Stimulated activated CD8-positive, alpha-beta memory T cell treated with anti-CD3 and anti-CD28 coated beads, Interleukin-12 subunit alpha, Interleukin-12 subunit beta, amount 100 ng/mL, for 24 hours (primary cell): ENCODE measurements around the gene SLC35B1.

Source experiments
- DNase-seq: peaks from one replicate; pipeline ENCODE4 v3.0.0-alpha.2; 2020; ENCODE audit errors: extremely low read depth

Gene SLC35B1

DNA sequence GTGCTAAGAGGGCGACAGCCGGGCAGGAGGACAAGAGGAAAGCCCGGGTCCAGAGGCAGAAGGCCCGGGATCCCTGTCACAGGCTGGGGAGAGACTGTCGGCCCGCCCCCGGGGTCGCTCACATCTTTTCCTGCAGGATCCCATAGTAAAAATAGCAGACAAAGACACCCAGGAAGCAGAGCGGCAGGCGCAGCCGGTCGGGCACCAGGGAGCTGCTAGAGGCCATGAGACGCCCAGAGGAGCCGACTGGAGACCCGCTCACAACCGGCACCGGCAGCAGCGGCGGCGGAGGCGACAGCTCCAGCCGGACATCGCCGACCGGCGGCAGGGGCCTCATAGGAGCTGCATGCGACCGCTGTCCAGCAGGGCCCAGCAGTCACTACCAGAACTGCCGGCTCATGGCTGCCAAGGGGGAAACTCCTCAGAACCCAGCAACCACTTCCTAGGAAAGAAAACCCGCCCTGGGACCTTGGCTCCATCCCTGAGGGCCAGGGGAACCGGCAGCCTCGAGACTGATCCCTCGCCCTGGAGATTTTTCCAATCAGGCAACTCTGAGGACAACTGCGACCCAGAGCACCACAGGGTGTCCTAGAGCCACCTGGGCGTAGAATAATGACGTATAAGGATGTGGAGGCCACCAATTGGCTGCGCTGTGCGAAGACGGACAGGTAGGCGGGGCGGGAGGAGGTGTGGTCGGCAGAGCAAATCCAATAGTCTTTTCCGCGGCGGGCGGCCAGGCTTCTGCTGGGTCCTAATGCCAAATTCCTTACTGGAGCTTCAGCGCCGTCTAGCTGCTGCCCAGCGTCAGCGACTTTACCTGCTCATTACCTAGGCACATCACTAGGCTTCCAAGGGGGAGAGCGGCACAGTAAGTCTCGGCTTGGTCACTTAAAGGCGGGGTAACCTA lies at the start of gene SLC35B1:
Gene SLC35B1 (minus strand): TSS at position 357 of the 907 bp plus-strand sequence. CDS start 131 bp downstream, at position 226.
- peak; percentile 97 for DNase-seq

DNA sequence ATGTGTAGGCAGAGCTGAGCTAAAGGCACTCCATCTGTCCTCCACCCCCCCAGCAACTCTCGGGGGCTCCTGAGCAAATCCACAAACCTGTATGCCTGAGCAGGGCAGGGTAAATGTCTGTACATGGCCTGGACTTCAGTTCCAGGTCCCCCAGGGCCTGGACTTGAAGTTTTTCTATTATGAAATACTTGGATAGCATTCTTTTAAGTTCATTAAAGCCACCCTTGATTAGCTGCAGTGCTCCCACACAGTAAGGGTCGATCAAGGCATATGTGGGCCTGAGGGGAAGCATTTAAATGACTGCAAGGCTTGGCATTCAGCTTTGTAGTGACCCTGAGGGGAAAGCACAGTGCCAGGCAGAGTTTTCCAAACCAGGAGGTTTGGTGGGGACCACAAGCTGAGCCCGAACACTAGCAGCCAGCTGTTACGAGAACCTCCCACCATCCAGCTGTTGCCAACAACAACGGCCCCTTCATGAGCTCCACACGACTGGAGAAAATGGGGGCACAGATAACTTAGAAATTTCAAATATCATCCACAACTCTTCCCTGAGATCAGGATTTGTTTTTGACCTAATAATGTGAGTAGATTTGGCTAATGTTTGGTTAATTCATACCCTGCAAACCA lies 49.5 kb upstream of the SLC35B1 start:
- DNase-seq = no peak

DNA sequence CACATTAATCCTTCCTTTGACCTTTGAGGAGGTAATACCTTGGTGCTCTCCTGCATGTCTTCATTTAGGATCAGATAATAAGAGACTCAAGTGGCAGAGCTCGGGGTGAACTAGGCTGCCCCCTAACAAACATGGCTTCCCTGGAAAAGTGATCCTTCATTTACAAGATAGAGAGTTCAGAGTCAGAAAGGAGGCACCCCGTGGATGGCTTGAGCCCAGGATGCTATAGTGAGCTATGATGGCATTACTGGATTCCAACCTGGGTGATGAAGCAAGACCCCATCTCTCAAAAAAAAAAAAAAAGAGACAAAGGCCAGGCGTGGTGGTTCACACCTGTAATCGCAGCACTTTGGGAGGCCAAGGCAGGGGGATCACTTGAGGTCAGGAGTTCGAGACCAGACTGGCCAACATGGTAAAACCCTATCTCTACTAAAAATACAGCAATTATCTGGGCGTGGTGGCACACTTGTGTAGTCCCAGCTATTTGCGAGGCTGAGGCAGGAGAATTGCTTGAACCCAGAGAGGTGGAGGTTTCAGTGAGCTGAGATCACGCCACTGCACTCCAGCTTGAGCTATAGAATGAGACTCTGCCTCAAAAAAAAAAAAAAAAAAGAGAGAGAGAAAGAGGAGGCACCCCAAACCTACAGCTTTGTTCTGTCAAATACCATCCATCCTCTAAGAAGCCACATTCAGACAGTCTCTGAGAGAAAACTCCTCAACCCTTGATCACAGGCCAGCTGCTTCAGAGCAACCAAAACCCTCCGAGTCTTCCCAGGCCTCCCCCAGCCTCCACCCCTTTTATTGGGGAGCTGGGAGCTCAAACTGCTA lies 48.8 kb upstream of the SLC35B1 start:
- no peak for DNase-seq

DNA sequence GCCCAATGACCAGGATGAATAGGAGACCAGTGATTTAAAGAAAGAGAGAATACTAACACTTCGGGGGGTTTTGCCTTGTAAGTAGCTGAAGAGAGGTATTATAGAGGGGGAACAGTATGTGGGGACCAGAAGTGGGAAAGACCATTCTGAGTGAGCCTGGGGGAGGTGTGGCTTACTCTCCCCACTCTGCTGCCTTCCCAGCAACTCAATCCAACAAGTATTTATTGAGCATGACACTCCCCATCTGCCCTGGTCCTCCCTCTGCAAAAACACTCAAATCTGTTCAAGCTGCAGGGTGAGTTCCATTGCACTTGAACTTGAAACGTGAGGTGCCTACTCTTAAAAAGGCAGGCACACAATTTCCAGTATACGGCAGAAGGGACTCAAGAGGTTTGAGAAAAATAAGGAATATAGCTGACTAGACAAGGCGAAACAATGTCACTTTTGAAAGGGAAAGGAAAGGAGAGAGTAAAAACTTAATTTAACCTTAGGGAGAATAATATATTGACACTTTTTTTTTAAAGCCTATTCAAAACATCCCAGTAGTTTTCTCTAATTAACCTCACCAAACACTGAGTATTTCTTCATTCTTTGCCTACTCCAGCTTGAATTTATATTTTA lies 48.0 kb upstream of the SLC35B1 start:
- DNase-seq = no peak

DNA sequence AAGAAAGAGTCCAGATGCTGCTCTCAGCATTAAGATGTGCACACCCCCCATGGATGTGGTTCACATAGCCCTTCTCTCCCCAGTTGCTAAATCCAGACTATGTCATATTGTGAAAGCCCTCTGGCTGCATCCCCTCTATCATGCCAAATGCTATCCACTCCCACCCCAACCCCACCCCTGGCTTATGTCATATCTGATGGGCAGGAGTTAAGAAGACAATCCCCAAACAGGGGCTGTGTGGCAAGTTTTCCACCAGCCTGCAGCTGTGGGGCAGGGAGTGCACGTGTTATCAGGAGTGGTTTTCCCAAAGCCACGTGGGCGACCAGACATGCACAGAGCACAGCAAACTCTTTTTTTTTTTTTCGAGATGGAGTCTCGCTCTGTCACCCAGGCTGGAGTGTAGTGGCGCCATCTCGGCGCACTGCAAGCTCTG lies 46.2 kb upstream of the SLC35B1 start:
- DNase-seq = no peak

- DNase-seq = no peak
These were observed 44.7 kb upstream of the SLC35B1 start for GRCh38 chr17:49752508-49752907.

DNA sequence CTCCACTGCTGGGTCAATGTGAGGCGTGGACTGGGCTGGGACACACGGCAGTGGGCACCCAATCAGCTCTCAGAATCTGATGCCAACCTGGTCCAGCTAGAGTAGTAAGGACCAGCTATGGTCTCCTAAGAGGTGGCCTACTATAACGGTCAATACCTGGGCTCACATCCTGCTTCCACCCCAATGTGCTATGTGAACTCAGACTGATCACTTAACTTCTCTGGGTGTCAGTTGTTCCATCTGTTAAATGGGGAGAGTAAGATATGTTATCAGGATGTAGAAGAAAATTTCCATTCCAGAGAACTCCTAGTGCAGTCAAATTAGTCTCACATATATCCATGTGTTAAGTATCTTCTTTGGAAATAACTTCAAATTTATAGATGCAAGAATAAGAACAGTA lies 42.0 kb upstream of the SLC35B1 start:
- DNase-seq = no peak

DNA sequence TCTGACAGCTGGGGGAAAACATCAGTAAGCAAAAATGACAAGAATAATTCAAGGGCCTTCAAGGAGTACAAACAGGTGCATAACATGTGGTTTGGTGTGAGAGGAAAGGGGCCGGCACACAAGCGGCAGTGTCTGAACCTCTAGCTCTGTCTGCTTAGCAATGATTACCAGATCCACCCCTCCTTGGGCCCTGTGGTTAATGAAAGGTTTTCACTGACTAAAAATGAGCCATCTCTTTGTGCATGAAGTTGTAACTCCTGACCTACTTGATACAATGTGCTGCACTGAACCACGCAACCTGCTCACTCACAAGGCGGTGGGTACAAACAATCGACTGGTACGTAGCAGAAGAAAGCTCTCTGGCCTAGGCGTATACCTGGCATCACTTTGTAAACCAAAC lies 41.0 kb upstream of the SLC35B1 start:
- DNase-seq = peak; percentile 26

DNA sequence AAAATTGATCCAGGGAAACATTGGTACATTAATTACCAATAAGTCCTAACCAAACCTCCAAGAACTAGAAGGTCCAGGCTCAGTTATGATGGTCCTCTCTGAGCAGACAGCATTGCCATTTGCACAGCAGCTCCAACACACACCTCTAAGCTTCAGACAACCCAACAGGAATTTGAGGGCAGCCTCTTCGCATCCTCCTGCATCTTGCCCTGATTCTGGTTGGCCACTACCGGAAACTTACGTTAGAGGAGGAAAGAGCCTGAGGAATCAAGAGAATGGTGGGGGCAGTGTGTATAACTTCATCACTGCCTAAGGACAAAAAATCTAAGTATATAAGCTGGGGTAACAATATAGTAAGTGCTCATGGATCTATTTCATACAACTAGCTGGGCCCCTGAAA lies 40.5 kb upstream of the SLC35B1 start:
- DNase-seq = no peak

GRCh38 chr17:49747632-49748031 lies 39.9 kb upstream of the SLC35B1 start:
- no peak for DNase-seq

- DNase-seq = no peak
These were observed 39.2 kb upstream of the SLC35B1 start for GRCh38 chr17:49746791-49747490.

GRCh38 chr17:49745175-49746139 lies 37.7 kb upstream of the SLC35B1 start:
- DNase-seq = no peak

DNA sequence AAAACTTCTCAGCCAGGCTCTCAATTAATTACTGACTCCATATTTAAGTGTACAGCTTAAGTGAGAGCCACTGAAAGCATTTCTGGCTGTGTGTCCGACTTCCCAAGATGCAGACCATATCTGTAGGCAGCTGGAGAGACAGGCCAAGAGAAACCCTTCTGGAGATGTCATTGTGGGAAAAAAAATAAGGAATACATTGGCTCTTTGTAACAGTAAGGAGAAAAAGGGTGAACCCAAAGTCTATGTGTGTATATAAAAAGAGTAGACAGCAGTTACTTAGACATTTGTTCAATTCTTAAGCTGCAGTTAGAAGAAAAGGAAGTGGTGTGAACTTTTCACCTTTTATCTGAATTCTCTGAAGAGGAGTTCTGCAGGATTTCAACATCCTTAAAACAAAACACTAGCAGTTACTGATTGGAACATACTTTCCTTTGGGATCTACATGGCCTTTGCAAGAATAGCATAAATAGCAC lies 34.4 kb upstream of the SLC35B1 start:
- no peak for DNase-seq

GRCh38 chr17:49741692-49742076 lies 33.9 kb upstream of the SLC35B1 start:
- DNase-seq = no peak

- DNase-seq = no peak
These were observed 33.4 kb upstream of the SLC35B1 start for GRCh38 chr17:49741009-49741691.

DNA sequence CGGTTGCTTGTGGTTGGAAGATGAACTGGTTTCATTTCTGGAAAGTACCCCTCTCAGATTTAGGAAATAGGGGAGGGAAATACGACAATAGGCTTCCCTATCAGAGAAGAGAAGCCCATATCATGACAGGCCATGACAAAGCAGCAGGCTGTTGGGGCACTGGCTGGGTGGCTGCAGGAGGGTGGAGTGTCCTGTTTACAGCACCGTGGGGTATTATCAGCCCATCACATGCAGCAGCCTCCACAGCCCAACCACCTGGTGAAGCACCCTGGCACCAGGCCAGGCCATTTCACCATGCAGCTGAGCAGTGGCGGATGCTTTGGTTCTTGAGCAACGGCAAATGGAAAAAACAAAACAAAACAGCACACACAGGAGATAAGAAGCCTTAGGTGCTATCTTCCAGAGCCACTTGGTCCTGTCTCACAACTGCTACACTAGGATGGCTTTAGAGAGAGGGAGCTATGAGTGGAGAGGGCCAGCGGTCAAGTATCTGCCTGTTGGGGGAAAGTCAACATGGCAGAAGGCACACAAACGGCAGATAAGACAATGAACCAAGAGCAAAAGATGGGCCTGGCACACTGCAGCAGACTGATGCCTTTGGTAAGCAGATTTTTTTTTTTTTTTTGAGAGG lies 32.0 kb upstream of the SLC35B1 start:
- no peak for DNase-seq

GRCh38 chr17:49738456-49739163 lies 30.8 kb upstream of the SLC35B1 start:
- DNase-seq = no peak
